ENCODE data around the gene ARHGAP45. TPM values are rescaled to one million over a fixed set of nuclear protein-coding genes. Genes with fewer than 3 reads are reported as not detected.
"Not testable (repeated sequence)": the region's sequence is repeated elsewhere in the genome, so short reads cannot be mapped to it uniquely, and the experiment has no call there.

Gene ARHGAP45
- total RNA-seq, 1 donor from 2014 or later, result 83.5 TPM

DNA sequence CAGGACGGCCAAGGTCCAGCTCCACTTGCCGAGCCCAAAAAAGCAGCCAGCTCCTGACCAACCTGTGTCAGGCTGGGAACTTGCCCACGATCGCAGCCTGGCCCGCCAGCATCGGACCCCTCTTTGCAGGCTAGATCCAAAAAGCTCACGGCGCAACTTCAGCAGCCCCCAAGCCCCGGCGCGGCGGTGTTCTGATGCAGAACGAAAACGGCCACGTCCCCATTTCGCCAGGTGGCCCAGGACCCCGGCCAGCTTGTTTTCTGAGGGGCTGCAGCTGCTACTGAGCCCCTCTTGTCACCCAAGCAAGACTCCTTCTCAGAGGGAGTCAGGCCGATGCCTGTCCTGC is 47.4 kb upstream of the ARHGAP45 start:
- Histone ChIP-seq H3K36me3 (peaks cover 3% of the 10 kb centered on the region), H3K4me3 (peak overlapping the region; percentile 84), H3K27me3 (ENCODE audit: low read depth) (no peaks in the 10 kb centered on the region), H3K9me3 (no peaks in the 10 kb centered on the region), H3K27ac (no peak overlapping the region), H3K4me1 (peaks cover 73% of the 10 kb centered on the region)
- ATAC-seq, result no peak
- TF ChIP-seq, protein P1, sequence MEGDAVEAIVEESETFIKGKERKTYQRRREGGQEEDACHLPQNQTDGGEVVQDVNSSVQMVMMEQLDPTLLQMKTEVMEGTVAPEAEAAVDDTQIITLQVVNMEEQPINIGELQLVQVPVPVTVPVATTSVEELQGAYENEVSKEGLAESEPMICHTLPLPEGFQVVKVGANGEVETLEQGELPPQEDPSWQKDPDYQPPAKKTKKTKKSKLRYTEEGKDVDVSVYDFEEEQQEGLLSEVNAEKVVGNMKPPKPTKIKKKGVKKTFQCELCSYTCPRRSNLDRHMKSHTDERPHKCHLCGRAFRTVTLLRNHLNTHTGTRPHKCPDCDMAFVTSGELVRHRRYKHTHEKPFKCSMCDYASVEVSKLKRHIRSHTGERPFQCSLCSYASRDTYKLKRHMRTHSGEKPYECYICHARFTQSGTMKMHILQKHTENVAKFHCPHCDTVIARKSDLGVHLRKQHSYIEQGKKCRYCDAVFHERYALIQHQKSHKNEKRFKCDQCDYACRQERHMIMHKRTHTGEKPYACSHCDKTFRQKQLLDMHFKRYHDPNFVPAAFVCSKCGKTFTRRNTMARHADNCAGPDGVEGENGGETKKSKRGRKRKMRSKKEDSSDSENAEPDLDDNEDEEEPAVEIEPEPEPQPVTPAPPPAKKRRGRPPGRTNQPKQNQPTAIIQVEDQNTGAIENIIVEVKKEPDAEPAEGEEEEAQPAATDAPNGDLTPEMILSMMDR (IDR thresholded peaks at IDR 0.05), result no peak
- DNase-seq, result no peak
- intact Hi-C loops (cut with DNase I), result no loop called here

DNA sequence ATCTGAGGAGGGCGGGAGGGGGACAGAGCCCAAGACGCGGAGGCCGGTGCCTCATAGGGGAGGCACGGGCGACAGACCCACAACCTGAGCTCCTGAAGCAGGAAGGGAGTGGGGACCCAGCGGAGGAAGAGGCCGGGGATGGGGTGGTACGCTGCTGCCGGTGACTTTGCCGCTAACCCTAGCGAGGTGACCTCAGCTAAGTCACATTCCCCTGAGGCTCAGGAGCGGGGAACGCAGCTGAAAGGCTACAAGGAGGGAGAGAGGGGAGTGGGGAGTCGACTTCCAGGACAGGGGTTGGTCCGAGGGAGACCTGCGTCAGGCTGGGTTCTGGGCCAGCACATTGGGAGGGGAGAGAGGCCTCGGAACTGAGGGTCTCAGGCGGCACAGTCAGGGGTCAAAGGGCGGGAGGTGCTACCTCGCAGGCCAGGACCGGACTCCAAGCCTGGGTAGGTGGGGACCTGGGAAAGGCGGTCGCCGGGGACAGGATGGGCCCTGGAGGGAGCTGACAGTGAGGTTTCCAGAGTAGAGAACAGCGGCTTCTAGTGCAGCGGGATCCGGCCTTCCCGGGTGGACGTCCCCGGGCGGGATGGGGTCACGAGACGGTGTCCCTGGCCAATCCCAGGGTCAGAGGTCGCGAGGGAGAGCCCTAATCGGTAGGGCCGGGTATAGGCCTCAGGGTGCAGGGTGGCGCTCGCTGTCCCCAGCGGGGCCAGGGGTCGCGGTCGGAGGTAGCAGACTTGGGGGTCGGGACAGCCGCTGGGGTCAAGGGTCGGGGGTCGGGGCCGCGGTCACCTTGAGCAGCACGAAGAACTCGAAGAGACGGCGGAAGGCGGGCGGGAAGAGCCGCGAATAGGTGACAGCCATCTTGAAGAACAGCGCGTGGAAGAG is 46.7 kb upstream of the ARHGAP45 start:
- ATAC-seq (no peak), DNase-seq (peak; percentile 75)
- Histone ChIP-seq H3K27me3 (ENCODE audit: low read depth) (no peaks in the 10 kb centered on the region), H3K36me3 (peaks cover 3% of the 10 kb centered on the region), H3K27ac (peak overlapping the region; percentile 89), H3K4me1 (peaks cover 69% of the 10 kb centered on the region), H3K4me3 (peak overlapping the region; percentile 84), H3K9me3 (no peaks in the 10 kb centered on the region)
- intact Hi-C loops (cut with DNase I), result no loop called here
- TF ChIP-seq, protein P1 (IDR thresholded peaks at IDR 0.05), result no peak

DNA sequence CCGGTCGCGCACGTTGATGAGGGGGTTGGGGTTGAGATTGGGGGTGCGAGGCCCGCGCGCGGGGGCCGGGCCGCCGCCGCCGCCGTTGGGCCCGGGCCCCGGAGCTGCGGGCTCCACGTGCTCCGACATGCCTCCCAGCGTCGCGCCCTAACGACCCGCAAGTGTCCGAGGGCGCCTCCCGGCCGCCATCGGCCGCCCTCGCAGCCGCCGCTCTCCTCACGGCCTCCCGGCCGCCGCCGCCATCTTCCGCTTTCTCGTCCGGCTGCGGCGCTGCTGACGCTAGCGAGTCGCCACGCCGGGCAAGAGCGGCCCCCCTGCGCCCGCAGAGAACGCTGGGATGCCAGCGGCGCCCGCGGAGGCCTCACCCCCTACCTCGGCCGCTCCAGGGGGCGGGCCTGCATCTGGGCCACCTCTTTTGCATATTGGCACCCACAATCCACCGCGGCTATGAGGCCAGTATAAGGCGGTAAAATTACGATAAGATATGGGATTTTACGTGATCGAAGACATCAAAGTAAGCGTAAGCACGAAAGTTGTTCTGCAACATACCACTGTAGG is 46.0 kb upstream of the ARHGAP45 start, which contains the start of gene TMEM259:
TSS of gene TMEM259 (minus strand) at position 256 of the 558 bp plus-strand sequence. CDS start at position 129, 127 bp downstream.
- H3K4me3 ChIP-seq, result peak within 1 kb of the TSS; percentile 84
- peaks cover 69% of the 10 kb centered on the region for H3K4me1 ChIP-seq
- no peaks in the 10 kb centered on the region for H3K27me3 ChIP-seq (ENCODE audit: low read depth)
- intact Hi-C loops (cut with DNase I), result no loop called here
- DNase-seq, result peak; percentile 99
- H3K36me3 ChIP-seq, result peaks cover 3% of the 10 kb centered on the region
- peak within 1 kb of the TSS; percentile 89 for H3K27ac ChIP-seq
- TF ChIP-seq, protein P1 (IDR thresholded peaks at IDR 0.05), result no peak
- peak; percentile 93 to 96 for ATAC-seq
- no peaks in the 10 kb centered on the region for H3K9me3 ChIP-seq

- H3K27me3 ChIP-seq (ENCODE audit: low read depth); DNase-seq; H3K36me3 ChIP-seq; ATAC-seq; H3K9me3 ChIP-seq; H3K4me3 ChIP-seq; intact Hi-C loops (cut with DNase I); H3K27ac ChIP-seq: not testable (repeated sequence)
- H3K4me1 ChIP-seq, result peaks cover 55% of the 10 kb centered on the region
Measured at GRCh38 chr19:1023883-1024188, 43.1 kb upstream of the ARHGAP45 start.

- Histone ChIP-seq H3K27ac (peak overlapping the region; percentile 98), H3K4me1 (peaks cover 52% of the 10 kb centered on the region)
- intact Hi-C loops (cut with DNase I); H3K36me3 ChIP-seq; H3K27me3 ChIP-seq (ENCODE audit: low read depth); ATAC-seq; H3K4me3 ChIP-seq; H3K9me3 ChIP-seq; DNase-seq: not testable (repeated sequence)
Measured at GRCh38 chr19:1025080-1025479, 41.9 kb upstream of the ARHGAP45 start.

DNA sequence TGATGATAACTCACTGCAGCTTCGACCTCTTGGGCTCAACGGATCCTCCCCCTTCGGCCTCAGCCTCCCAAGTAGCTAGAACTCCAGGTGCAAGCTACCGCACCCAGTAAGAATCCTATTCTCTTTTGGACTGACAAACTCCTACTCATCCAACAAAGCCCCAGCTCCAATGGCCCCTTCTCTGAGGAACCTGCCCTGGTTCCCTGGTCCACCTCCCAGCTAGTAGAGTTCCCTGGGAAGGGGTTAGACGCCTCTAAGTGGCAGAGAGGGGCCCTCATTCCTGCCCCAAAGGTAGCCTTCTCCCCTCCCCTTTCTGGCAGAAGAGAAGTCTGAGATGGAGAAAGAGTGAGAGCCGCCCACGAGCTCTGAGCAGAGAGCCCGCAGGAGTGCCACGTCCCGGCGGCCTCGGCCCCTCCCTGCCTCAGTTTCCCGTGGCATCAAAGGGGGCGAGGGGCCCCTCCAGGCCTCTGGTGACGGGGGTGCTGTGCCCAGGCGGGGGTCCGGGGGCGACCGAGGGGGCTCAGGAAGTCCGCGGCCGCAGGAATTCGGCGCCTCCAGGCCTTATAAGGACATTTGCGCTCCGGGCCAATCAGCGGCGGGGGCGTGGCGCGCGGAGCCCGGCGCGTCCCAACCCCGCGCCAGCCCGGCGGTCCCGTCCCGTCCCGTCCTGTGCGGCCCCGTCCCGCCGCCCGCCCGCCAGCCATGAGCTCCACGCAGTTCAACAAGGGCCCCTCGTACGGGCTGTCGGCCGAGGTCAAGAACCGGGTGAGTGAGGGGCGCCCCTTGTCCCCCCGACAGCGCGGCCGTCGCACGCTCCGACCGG is 40.8 kb upstream of the ARHGAP45 start, which contains the start of gene CNN2:
TSS of gene CNN2 (plus strand) at position 649 of the 823 bp plus-strand sequence. CDS start at position 703, 54 bp downstream.
- intact Hi-C loops (cut with DNase I), result no loop called here
- Histone ChIP-seq H3K4me3 (peak within 1 kb of the TSS; percentile 91), H3K4me1 (peaks cover 62% of the 10 kb centered on the region), H3K27ac (peak within 1 kb of the TSS; percentile 98), H3K36me3 (peaks cover 7% of the 10 kb centered on the region), H3K27me3 (ENCODE audit: low read depth) (no peaks in the 10 kb centered on the region), H3K9me3 (no peaks in the 10 kb centered on the region)
- ATAC-seq (peak; percentile 81 to 82), DNase-seq (peak; percentile 91)
- TF ChIP-seq, protein P1 (IDR thresholded peaks at IDR 0.05), result no peak
